ENCODE measurements around the gene ACY1. TPM values are rescaled to one million over a fixed set of nuclear protein-coding genes. Genes with fewer than 3 reads are reported as not detected.
A peak's percentile ranks its signal among the peaks of the same experiment; 100 is the strongest.
"Not testable (repeated sequence)": the region's sequence is repeated elsewhere in the genome, so short reads cannot be mapped to it uniquely, and the experiment has no call there.

Gene ACY1
- total and polyA plus RNA-seq, 8 donors: 8.0 to 60.6 (median 38.3) TPM; not detected in 1

DNA sequence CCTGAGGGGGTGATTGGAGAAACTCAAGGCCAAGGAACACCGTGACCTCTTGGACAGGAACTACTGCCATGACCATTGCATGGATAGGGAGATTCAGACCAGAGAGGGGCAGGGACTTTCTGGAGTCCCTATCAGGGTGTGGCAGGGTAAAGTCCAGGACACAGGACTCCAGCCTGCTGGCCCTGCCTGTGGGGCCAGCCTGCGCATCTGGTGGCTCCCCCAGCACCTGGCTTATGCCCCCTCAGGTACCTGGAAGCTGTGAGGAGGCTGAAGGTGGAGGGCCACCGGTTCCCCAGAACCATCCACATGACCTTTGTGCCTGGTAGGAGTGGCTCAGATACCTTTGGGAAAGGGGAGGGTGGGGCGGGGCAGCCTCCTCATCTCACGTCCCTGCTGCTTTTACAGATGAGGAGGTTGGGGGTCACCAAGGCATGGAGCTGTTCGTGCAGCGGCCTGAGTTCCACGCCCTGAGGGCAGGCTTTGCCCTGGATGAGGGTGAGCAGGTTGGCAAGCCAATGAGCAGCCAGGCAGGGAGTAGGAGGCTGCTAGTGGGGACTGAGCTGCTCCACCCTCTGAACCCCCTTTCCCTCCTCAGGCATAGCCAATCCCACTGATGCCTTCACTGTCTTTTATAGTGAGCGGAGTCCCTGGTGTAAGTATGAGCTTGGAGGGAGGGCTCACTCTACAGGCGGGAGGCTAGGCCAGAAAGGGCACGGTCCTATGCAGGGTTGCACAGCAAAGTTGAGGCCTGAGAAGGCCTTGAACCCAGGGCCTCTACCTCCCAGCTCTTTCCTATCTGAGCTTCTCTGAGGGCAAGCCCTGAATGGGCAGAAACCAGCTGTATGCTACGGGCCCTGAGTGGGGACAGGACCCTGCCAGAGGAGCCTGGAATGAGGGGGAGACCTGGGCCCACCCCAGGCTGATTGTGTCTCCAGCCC is 2.9 kb downstream of the ACY1 start:
- H3K27me3 ChIP-seq: no peaks in the 10 kb centered on the region
- no peaks in the 10 kb centered on the region for H3K9me3 ChIP-seq
- 59 to 76% (median 67%) methylated on average over 6 to 12 of the region's 12 CpGs for WGBS, 5 donors
- H3K4me3 ChIP-seq: no peak overlapping the region
- DNase-seq: peak; percentile 35 to 62
- peak overlapping the region in 4 of 5 donors; percentile 10 to 62 (median 24) for H3K27ac ChIP-seq
- no peak for TF ChIP-seq POLR2AphosphoS5 (IDR thresholded peaks at IDR 0.05)
- TF ChIP-seq EP300 (IDR thresholded peaks at IDR 0.05): no peak
- no peak for TF ChIP-seq POLR2A (IDR thresholded peaks at IDR 0.05)
- TF ChIP-seq, protein P1, sequence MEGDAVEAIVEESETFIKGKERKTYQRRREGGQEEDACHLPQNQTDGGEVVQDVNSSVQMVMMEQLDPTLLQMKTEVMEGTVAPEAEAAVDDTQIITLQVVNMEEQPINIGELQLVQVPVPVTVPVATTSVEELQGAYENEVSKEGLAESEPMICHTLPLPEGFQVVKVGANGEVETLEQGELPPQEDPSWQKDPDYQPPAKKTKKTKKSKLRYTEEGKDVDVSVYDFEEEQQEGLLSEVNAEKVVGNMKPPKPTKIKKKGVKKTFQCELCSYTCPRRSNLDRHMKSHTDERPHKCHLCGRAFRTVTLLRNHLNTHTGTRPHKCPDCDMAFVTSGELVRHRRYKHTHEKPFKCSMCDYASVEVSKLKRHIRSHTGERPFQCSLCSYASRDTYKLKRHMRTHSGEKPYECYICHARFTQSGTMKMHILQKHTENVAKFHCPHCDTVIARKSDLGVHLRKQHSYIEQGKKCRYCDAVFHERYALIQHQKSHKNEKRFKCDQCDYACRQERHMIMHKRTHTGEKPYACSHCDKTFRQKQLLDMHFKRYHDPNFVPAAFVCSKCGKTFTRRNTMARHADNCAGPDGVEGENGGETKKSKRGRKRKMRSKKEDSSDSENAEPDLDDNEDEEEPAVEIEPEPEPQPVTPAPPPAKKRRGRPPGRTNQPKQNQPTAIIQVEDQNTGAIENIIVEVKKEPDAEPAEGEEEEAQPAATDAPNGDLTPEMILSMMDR (IDR thresholded peaks at IDR 0.05): no peak
- intact Hi-C loops (cut with DNase I; ENCODE audit: low total_unique reads): no loop called here
- peaks cover 24 to 70% (median 47%) of the 10 kb centered on the region in 4 donors for H3K4me1 ChIP-seq
- H3K36me3 ChIP-seq: peaks cover 0 to 3% (median 2%) of the 10 kb centered on the region in 4 donors

DNA sequence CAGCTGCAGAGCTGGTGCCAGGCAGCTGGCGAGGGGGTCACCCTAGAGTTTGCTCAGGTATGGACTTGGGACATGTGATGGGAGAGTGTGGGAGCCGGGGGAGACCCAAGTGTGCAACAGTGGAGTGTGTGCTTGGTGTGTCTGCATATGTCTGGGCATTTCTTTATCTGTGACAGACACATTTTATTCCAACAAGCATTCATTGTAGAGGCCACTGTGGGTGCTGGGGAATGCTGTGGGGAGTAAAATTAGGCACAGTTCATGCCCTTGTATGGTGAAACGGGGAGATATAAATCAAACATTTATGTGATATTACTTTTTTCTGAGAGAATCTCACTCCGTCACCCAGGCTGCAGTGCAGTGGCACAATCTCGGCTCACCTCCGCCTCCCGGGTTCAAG is 4.2 kb downstream of the ACY1 start:
- H3K27me3 ChIP-seq: no peaks in the 10 kb centered on the region
- TF ChIP-seq, protein P1 (IDR thresholded peaks at IDR 0.05): no peak
- TF ChIP-seq EP300 (IDR thresholded peaks at IDR 0.05): no peak
- no peak for TF ChIP-seq POLR2A (IDR thresholded peaks at IDR 0.05)
- TF ChIP-seq POLR2AphosphoS5 (IDR thresholded peaks at IDR 0.05): no peak
- H3K36me3 ChIP-seq: peaks cover 7 to 16% (median 15%) of the 10 kb centered on the region in 4 donors
- H3K27ac ChIP-seq: no peak overlapping the region
- 86 to 94% (median 94%) methylated on average over 7 of the region's 7 CpGs for WGBS, 5 donors
- no peaks in the 10 kb centered on the region for H3K9me3 ChIP-seq
- no peak for DNase-seq
- no peak overlapping the region for H3K4me3 ChIP-seq
- intact Hi-C loops (cut with DNase I; ENCODE audit: low total_unique reads): no loop called here
- H3K4me1 ChIP-seq: peaks cover 16 to 68% (median 42%) of the 10 kb centered on the region in 4 donors

- H3K27ac ChIP-seq: peak overlapping the region in 2 of 5 donors; percentile 3 to 49
- no peak overlapping the region for H3K4me3 ChIP-seq
- intact Hi-C loops (cut with DNase I; ENCODE audit: low total_unique reads): no loop called here
- no peaks in the 10 kb centered on the region for H3K27me3 ChIP-seq
- 74 to 83% (median 76%) methylated on average over 15 of the region's 15 CpGs for WGBS, 5 donors
- DNase-seq: no peak
- no peaks in the 10 kb centered on the region for H3K9me3 ChIP-seq
- TF ChIP-seq POLR2A (IDR thresholded peaks at IDR 0.05): no peak
- TF ChIP-seq POLR2AphosphoS5 (IDR thresholded peaks at IDR 0.05): no peak
- TF ChIP-seq, protein P1 (IDR thresholded peaks at IDR 0.05): no peak
- no peak for TF ChIP-seq EP300 (IDR thresholded peaks at IDR 0.05)
- peaks cover 13 to 71% (median 41%) of the 10 kb centered on the region in 4 donors for H3K4me1 ChIP-seq
- peaks cover 15 to 25% (median 25%) of the 10 kb centered on the region in 4 donors for H3K36me3 ChIP-seq
Measured at GRCh38 chr3:51988286-51989146, 5.2 kb downstream of the ACY1 start.

DNA sequence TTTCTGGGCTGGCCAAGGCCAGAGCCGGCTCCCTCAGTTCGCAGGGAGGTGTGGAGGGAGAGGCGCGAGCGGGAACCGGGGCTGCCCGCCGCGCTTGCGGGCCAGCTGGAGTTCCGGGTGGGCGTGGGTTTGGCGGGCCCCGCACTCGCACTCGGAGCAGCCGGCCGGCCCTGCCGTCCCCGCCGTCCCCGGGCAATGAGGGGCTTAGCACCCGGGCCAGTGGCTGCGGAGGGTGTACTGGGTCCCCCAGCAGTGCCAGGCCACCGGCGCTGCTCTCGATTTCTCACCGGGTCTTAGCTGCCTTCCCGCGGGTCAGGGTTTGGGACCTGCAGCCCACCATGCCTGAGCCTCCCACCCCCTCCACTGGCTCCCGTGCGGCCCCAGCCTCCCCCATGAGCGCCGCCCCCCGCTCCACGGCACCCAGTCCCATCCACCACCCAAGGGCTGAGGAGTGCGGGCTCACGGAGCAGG is 7.2 kb downstream of the ACY1 start:
- intact Hi-C loops (cut with DNase I; ENCODE audit: low total_unique reads); H3K27me3 ChIP-seq; H3K9me3 ChIP-seq; DNase-seq; H3K4me3 ChIP-seq: not testable (repeated sequence)
- peaks cover 18 to 72% (median 51%) of the 10 kb centered on the region in 4 donors for H3K4me1 ChIP-seq
- peak overlapping the region in 2 of 5 donors; percentile 9 to 46 for H3K27ac ChIP-seq
- 74 to 86% (median 79%) methylated on average over 13 to 38 of the region's 38 CpGs for WGBS, 5 donors
- peaks cover 29 to 41% (median 40%) of the 10 kb centered on the region in 4 donors for H3K36me3 ChIP-seq
